HG02571 (cell line): Measurements from ENCODE around the gene KRTAP2-4.
"Not testable (repeated sequence)": the region's sequence is repeated elsewhere in the genome, so short reads cannot be mapped to it uniquely, and the experiment has no call there.

ENCODE experiments used
- ATAC-seq: cut with Tn5 transposase; IDR thresholded peaks from one replicate; pipeline ENCODE4 v1.9.1; 2021; ENCODE audit warnings: mild to moderate bottlenecking, moderate library complexity; ENCODE audit not compliant: unreplicated experiment

The KRTAP2-4 gene

DNA sequence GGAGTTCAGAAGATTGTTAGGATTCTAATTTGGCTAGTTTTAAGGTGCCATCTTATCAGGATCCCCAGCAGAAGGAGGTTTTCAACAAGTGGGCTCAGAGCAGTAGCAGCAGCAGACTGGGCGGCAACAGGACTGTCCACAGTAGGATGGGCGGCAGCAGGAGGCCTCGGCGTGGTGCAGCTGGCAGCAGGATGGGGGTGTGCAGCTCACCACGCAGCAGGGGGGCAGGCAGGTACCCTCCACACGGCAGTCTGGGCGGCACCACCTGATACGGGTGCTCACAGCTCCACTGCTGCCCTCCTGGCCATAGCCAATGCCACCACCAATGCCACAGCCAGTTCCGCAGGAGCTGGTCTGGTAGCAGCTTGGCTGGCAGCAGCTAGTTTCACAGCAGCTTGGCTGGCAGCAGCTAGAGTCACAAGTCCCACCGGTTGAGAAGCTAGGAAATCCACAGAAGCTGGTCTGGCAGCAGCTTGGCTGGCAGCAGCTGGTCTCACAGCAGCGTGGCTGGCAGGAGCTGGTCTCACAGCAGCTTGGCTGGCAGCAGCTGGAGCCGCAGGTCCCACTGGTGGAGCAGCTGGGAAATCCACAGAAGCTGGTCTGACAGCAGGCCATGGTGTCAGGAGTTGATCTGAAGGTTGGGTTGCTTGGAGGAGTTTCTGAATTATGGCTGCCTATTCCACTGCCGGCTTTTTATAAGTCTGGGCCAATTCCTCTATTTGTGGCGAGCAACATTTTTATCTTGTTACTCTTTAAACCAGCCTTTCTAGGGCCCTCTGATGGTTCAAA is 24.7 kb downstream of the KRTAP2-4 start, which contains the start of gene KRTAP1-1:
KRTAP1-1 (minus strand) TSS at position 668 of the 789 bp plus-strand sequence; CDS start at position 615, 53 bp downstream.
- not testable (repeated sequence) for ATAC-seq

GRCh38 chr17:41037853-41038350 is 27.8 kb downstream of the KRTAP2-4 start:
- ATAC-seq, result no peak

- ATAC-seq, result not testable (repeated sequence)
These were observed 31.2 kb downstream of the KRTAP2-4 start, which contains the start of gene KRTAP1-3 for GRCh38 chr17:41034346-41034935. KRTAP1-3 (minus strand) TSS chr17:41034874; CDS start chr17:41034821, 53 bp downstream.

DNA sequence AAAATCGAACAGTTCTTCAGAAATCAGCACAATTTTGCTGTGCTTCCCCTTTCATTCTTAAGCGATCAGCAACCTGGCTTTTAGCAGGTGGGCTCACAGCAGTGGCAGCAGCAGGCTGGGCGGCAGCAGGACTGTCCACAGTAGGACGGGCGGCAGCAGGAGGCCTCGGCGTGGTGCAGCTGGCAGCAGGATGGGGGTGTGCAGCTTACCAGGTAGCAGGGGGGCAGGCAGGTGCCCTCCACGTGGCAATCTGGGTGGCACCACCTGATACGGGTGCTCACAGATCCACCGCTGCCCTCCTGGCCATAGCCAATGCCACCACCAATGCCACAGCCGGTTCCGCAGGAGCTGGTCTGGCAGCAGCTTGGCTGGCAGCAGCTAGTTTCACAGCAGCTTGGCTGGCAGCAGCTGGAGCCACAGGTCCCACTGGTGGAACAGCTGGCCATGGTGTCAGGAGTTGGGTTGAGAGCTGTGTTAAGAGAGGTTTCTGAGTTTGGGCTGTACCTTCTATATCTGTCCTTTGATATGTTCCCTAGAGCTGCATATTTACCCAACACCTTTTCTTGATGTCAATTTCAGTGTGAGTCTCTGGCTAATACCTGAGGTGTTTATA is 35.9 kb downstream of the KRTAP2-4 start, which contains the start of gene KRTAP1-4:
KRTAP1-4 (minus strand) TSS at position 563 of the 613 bp plus-strand sequence; CDS start at position 446, 117 bp downstream.
- ATAC-seq, result no peak

DNA sequence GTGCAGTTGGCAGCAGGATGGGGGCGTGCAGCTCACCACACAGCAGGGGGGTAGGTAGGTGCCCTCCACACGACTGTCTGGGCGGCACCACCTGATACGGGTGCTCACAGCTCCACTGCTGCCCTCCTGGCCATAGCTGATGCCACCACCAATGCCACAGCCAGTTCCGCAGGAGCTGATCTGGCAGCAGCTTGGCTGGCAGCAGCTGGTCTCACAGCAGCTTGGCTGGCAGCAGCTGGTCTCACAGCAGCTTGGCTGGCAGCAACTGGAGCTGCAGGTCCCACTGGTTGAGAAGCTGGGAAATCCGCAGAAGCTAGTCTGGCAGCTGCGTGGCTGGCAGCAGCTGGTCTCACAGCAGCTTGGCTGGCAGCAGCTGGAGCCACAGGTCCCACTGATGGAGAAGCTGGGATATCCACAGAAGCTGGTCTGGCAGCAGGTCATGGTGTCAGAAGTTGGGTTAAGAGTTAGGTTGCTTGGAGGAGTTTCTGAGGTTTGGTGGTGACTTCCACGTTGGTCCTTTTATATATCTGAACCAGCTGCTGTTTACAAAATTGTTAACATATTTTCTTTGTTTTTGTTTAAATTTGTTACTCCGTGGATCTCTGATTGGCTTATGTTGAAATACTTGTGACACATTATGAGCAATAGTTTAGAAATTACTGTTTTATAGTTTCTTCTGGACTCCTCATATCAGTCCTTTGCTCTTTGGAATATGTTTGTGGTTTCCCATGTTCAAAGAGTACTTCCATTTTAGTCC is 38.8 kb downstream of the KRTAP2-4 start, which contains the start of gene KRTAP1-5:
KRTAP1-5 (minus strand) TSS at position 494 of the 757 bp plus-strand sequence; CDS start at position 441, 53 bp downstream.
- ATAC-seq, result no peak

- ATAC-seq, result no peak
These were observed 41.0 kb downstream of the KRTAP2-4 start for GRCh38 chr17:41024697-41025096.

DNA sequence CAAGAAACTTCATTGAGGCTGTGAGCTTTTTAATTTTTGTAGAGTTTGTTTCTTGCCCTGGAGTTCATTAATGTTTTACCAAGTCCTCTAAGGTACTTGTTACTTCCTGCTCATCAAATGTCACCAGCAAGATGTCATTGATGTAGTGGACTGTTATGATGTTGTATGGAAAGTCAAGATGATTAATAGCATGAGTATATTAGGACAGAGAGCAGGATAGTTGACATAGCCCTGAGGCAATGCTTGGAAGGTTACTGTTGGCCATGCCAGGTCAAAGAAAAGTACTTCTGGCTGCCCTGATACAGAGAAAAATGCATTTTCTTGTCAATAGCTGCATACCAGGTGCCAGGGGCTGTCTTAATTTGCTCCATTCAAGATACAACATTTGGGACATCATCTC is 45.3 kb downstream of the KRTAP2-4 start:
- no peak for ATAC-seq

DNA sequence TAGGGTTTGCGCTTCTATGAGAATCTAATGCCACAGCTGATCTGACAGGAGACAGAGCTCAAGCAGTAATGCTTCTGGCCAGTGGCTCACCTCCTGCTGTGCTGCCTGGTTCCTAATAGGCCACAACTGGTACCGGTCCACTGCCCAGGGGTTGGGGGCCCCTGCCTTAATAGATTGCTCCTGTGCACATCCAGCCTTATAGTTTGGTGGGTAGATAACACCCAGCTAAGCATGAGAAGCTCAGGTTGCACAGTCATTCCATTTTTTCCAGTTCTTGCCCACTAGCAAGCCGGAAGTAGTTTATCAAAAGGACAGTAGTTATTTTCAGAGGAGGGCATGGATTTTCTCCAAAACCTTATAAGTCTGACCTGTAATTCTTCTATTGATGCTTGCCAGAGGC is 46.3 kb downstream of the KRTAP2-4 start:
- no peak for ATAC-seq

DNA sequence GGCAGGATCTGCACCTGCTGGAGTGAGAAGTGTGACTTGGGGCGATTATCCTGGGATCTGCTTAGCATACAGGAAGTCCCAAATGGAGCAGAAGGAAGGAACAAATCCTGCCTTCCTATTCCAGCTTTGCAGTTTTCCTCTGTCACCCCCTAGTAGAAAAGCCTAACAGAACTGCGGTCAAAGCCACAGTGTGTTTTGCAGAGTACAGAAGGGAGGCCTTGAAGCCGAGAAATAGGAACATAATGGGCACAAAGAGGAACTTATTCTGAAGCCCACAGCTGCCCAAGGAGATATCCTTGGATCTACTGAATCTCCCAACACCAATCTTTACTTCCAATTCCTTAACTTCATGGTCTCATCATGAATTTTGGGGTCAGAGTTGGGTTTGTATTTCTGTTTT is 47.1 kb downstream of the KRTAP2-4 start:
- ATAC-seq, result no peak

DNA sequence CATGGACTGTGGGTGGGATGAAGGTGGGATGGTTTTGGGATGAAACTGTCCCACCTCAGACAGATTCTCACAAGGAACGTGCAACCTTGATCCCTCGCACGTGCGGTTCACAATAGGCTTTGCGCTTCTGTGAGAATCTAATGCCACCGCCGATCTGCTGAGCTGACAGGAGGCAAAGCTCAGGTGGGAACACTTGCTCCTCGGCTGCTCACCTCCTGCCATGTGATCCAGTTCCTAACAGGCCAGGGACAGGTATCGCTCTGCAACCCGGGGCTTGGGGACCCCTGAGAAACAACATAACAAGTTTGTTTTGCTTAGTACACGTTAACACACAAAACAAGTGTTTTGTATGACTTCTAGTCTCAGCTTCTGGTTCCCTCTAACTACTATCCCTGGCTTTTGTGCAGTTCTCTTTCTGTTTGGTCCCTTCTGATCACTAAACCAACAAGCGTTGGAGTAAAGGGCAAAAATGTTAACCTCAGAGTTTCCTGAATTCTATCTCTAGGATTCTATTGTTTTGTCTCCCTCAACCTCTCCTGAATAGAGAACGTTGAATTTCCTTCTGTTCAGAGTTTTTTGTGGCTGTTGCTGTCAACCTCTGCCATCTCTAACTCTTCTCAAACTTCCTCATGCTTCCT is 49.0 kb downstream of the KRTAP2-4 start:
- ATAC-seq, result no peak

DNA sequence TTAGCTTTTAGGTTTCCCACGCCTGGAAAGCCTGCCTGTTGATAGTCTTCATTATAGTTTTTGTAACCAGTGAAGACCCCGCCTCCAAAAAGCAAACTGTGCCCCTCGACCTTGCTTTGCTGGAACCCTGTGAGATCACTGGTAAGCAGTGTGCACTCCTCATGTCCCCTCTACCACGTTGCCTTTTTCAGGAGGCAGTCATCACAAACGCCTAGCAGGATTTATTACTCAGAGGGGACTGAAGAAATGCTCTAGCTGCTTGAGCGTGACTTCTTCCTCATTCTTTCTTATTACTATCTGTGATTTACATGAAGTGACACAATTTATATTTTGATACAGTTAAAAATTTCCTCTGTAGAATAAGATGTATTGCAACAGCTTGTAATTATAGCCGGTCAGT is 50.2 kb downstream of the KRTAP2-4 start:
- no peak for ATAC-seq
